ENCODE data around the gene NUP210L. TPM values are rescaled to one million over a fixed set of nuclear protein-coding genes. Genes with fewer than 3 reads are reported as not detected.
A peak's percentile ranks its signal among the peaks of the same experiment; 100 is the strongest.

The NUP210L gene
- total RNA-seq, 1 donor from 2014 or later, result 0.10 TPM

GRCh38 chr1:153970346-153970745 is 184.5 kb downstream of the NUP210L start:
- no peak for DNase-seq

GRCh38 chr1:153968972-153969371 is 185.9 kb downstream of the NUP210L start:
- DNase-seq, result no peak
- no peak overlapping the region for H3K27ac Mint-ChIP-seq (ENCODE audit: unreplicated experiment)
- H3K27me3 Mint-ChIP-seq (ENCODE audit: unreplicated experiment), result peaks cover 13% of the 10 kb centered on the region
- no peaks in the 10 kb centered on the region for H3K36me3 Mint-ChIP-seq (ENCODE audit: unreplicated experiment)
- peaks cover 15% of the 10 kb centered on the region for H3K4me1 Mint-ChIP-seq (ENCODE audit: low read depth, unreplicated experiment)
- no peak for TF ChIP-seq CTCF (IDR thresholded peaks at IDR 0.05; ENCODE audit: partially characterized antibody, unreplicated experiment)
- peak overlapping the region; percentile 97 for H3K4me3 Mint-ChIP-seq (ENCODE audit: unreplicated experiment)
- H3K9me3 Mint-ChIP-seq (ENCODE audit: unreplicated experiment), result peaks cover 9% of the 10 kb centered on the region

More at GRCh38 chr1:153970346-153970745, 184.5 kb downstream of the NUP210L start:
- Mint-ChIP-seq H3K27ac (ENCODE audit: unreplicated experiment) (no peak overlapping the region), H3K4me3 (ENCODE audit: unreplicated experiment) (no peak overlapping the region), H3K4me1 (ENCODE audit: low read depth, unreplicated experiment) (peaks cover 15% of the 10 kb centered on the region), H3K36me3 (ENCODE audit: unreplicated experiment) (no peaks in the 10 kb centered on the region), H3K9me3 (ENCODE audit: unreplicated experiment) (peaks cover 9% of the 10 kb centered on the region), H3K27me3 (ENCODE audit: unreplicated experiment) (peaks cover 13% of the 10 kb centered on the region)
- TF ChIP-seq CTCF (IDR thresholded peaks at IDR 0.05; ENCODE audit: partially characterized antibody, unreplicated experiment), result no peak

GRCh38 chr1:153968408-153968807 is 186.5 kb downstream of the NUP210L start:
- no peak for TF ChIP-seq CTCF (IDR thresholded peaks at IDR 0.05; ENCODE audit: partially characterized antibody, unreplicated experiment)
- Mint-ChIP-seq H3K36me3 (ENCODE audit: unreplicated experiment) (no peaks in the 10 kb centered on the region), H3K9me3 (ENCODE audit: unreplicated experiment) (peaks cover 13% of the 10 kb centered on the region), H3K27ac (ENCODE audit: unreplicated experiment) (peak overlapping the region; percentile 98), H3K4me3 (ENCODE audit: unreplicated experiment) (peak overlapping the region; percentile 97), H3K4me1 (ENCODE audit: low read depth, unreplicated experiment) (peaks cover 15% of the 10 kb centered on the region), H3K27me3 (ENCODE audit: unreplicated experiment) (peaks cover 18% of the 10 kb centered on the region)
- no peak for DNase-seq

GRCh38 chr1:153968000-153968363 is 186.9 kb downstream of the NUP210L start:
- Mint-ChIP-seq H3K27ac (ENCODE audit: unreplicated experiment) (peak overlapping the region; percentile 98), H3K36me3 (ENCODE audit: unreplicated experiment) (no peaks in the 10 kb centered on the region), H3K4me1 (ENCODE audit: low read depth, unreplicated experiment) (peaks cover 15% of the 10 kb centered on the region), H3K9me3 (ENCODE audit: unreplicated experiment) (peaks cover 13% of the 10 kb centered on the region), H3K27me3 (ENCODE audit: unreplicated experiment) (peaks cover 18% of the 10 kb centered on the region), H3K4me3 (ENCODE audit: unreplicated experiment) (peak overlapping the region; percentile 97)
- no peak for DNase-seq
- TF ChIP-seq CTCF (IDR thresholded peaks at IDR 0.05; ENCODE audit: partially characterized antibody, unreplicated experiment), result peak; percentile 5

- TF ChIP-seq CTCF (IDR thresholded peaks at IDR 0.05; ENCODE audit: partially characterized antibody, unreplicated experiment), result peak; percentile 20
- peak within 1 kb of the TSS; percentile 97 for H3K4me3 Mint-ChIP-seq (ENCODE audit: unreplicated experiment)
- peaks cover 19% of the 10 kb centered on the region for H3K4me1 Mint-ChIP-seq (ENCODE audit: low read depth, unreplicated experiment)
- H3K27ac Mint-ChIP-seq (ENCODE audit: unreplicated experiment), result peak within 1 kb of the TSS; percentile 98
- peaks cover 19% of the 10 kb centered on the region for H3K27me3 Mint-ChIP-seq (ENCODE audit: unreplicated experiment)
- peak; percentile 90 for DNase-seq
- H3K36me3 Mint-ChIP-seq (ENCODE audit: unreplicated experiment), result no peaks in the 10 kb centered on the region
- peaks cover 13% of the 10 kb centered on the region for H3K9me3 Mint-ChIP-seq (ENCODE audit: unreplicated experiment)
Measured at GRCh38 chr1:153967107-153967999, 187.5 kb downstream of the NUP210L start, which contains the start of gene CREB3L4. TSS of gene CREB3L4 (plus strand) at chr1:153967902. CDS start at chr1:153968526, 624 bp downstream.

All from glutamatergic neuron (in vitro differentiated cells).